ENCODE data around the gene FGGY. TPM values are rescaled to one million over a fixed set of nuclear protein-coding genes. Genes with fewer than 3 reads are reported as not detected.

Gene FGGY
- polyA plus RNA-seq, 4 donors, result 5.7 to 24.3 (median 20.8) TPM

DNA sequence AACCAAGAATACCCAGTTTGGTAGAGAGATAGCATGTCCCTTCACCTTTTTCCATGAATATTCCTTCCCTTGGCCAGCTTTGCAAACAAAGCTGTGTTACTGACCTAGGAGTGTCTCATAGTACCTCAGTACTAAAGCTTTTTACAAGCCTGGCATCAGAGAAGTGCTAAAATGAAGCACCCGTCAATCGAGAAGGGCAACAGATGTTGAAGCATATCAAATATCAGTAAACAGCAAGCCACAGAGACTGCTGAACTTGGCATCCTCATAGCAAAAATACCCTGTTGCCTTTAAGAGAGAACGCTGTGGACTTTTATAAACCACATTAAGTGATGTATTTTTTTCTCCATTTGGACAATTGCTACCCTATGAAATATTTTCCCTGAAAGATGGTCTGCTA lies 389.3 kb downstream of the FGGY start:
- DNase-seq (ENCODE audit: low read depth in 4 of 4, low spot score in 3 of 4), result no peak

DNA sequence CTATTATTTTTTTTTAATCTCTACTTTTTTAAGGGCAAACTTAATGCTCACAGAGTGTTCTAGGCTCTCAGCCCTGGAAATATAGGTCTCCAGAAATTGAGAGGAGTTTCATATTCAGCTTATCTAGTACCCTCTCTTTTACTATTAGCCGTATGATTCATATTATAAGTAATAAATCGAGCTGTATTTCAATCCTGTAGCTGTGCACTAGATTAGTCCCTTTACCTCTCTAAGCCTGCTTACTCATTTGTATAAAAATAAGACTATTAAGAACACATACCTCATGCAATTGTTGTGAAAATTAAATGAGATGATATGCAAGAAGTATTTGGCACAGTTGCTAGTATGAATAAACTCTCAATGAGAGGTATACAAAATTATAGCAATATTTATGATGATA lies 389.7 kb downstream of the FGGY start:
- no peak for DNase-seq (ENCODE audit: low read depth in 4 of 4, low spot score in 3 of 4)

DNA sequence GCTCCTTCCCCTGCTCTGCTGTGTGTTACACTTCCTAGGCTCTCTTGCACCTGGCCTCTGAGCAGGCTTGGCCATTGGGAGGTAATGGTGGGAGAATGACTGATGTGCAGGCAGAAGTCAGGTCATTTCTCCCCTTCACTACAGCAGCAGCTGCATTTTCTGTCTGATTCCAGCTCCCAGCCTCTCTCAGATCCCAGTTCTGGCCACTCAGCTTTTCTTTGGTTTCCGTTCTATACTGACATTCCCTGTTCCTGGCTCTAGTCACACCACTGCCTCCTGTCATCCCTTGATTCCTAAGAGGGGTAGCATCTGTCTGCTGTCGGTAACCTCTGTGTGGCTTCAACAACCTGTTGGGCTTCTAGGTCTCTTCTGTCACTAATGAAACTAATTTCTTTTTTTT lies 390.2 kb downstream of the FGGY start:
- no peak for DNase-seq (ENCODE audit: low read depth in 4 of 4, low spot score in 3 of 4)

DNA sequence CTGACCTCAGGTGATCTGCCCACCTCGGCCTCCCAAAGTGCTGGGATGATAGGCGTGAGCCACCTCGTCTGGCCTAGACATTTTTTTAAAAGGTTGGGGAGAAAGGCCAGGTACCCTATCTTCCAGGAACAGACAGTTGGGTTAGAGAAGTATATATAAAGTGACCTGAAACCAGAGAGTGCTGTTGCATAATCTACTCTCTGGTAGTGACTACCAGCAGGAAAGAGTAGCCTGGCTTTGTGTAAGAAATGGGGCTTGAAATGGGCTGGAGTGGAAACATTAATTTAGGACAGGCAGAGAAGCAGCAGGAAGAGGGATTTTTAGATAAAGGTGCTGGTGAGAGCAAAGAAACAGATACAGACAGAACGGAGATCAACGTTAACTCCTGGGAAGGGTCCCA lies 392.1 kb downstream of the FGGY start:
- DNase-seq (ENCODE audit: low read depth in 4 of 4, low spot score in 3 of 4), result no peak

DNA sequence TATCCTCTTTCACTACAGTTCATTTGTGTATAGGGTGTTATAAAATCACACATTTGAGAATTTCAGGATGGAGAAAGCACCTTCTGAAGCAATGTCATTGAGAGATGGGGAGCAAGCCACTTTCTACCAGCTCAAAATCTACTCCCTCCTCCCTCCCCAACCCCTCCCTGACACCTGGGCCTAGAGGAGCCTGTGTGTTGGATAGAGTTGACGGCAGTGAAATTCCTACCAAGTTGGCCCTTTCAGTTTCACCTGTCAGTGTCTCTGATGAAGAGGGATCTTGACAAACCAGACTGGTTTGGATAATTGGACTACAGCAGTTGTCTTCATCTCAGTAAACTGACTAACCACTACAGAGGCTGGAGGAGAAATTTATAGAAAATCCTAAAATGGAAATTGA lies 392.8 kb downstream of the FGGY start:
- DNase-seq (ENCODE audit: low read depth in 4 of 4, low spot score in 3 of 4), result no peak

DNA sequence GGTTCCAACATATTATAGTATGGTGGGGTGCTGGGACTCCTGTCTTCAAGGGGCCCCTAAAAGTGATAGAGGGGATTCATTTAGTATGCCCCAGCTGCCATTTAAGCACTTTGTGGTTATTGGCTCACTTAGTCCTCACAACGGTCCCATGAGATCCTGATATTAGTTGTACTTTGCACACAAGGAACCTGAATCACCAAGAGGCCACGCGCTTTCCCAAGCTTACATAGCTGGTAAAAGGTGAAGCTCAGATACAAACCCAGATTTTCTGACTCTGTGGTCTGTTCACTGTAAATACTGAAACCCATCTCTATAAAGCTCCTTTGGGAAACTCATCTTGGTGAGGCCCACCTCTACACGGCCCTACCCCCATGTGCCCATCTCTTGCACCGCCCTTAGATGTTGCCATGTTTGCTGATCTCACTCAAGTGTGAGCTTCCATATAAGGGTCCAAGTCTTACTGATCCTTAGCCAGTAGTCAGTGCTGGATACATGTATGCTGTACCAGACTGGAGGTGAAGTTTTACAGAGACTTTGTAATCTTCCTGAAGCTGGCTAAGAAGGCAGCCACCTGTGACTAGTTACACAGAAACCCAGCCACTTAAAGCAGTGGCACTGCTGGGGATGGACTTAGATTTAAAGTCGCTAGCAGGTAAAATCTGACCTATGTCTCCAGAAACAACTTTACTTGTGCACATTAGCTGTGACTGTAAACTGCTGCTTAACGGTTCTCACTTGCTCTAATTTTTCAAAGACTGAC lies 393.5 kb downstream of the FGGY start:
- no peak for DNase-seq (ENCODE audit: low read depth in 4 of 4, low spot score in 3 of 4)

DNA sequence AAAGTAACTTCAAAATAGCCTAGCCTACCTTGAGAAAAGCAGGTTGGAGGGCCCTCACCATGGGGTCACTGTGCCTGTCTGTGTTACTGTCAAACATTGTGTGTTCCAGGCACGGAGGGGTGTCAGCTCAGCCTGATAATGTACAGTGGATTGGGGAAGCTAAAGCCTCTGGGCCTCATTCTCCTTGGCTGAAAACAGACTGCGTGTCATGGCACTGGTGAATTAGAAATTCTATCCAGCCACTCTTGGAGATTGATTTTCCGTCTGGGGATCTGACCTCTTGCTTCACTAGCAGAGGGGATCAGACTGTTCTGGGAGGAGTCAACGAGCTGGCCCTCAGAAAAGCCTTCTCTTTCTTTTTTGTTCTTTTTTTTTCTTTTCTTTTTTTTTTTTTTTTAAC lies 394.4 kb downstream of the FGGY start:
- DNase-seq (ENCODE audit: low read depth in 4 of 4, low spot score in 3 of 4), result no peak

DNA sequence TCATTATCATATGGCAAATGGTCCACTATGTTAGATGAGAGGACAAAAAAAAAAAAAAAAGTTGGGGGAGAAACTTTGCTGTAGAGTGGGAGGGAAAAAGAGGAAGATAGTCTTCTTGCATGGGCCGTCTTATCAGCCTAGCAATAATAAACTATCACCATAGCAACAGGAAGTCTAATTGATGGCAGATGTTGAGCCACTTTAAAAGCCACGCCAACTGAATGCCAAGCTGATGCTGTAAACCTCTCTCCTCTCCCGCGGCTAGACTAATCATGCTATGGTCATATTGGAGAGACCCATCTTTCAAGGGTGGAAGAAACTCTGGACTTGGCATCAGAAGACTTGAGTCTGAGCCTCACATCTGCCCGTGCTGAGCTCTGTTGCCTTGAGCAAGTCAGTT lies 395.7 kb downstream of the FGGY start:
- DNase-seq (ENCODE audit: low read depth in 4 of 4, low spot score in 3 of 4), result no peak

DNA sequence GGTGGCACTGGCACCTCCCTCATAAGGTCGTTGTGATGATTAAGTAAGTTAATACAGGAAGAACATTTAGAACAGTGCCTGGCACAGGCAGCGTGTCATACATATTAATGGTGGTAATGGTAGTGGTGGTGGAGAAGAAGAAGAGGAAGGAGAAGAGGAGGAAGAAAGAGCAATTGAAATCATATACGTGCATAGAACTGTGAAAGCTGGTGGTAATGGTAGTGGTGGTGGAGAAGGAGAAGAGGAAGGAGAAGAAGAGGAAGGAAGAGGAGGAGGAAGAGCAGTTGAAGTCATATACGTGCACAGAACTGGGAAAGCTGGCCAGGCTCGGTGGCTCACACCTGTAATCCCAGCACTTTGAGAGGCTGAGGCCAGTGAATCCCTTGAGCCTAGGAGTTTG lies 396.5 kb downstream of the FGGY start:
- no peak for DNase-seq (ENCODE audit: low read depth in 4 of 4, low spot score in 3 of 4)

DNA sequence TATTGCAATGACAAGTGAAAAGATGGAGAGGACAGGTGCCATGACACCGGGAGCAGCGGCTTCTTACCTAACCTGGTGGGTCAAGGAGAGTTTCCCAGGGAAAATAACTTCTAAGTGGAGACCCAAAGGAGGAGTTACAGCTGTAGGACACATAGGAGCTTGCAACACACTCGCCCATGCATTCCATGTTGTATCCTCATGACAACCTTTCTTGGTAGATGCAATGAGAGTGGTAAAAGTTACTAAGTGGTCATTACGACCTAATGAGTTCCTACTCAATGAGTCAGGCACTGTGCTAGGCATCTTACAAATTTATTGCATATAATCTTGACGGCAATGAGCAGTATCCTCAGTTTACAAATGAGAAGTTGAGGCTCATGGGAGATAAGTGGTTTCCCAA lies 398.4 kb downstream of the FGGY start:
- DNase-seq (ENCODE audit: low read depth in 4 of 4, low spot score in 3 of 4), result no peak

DNA sequence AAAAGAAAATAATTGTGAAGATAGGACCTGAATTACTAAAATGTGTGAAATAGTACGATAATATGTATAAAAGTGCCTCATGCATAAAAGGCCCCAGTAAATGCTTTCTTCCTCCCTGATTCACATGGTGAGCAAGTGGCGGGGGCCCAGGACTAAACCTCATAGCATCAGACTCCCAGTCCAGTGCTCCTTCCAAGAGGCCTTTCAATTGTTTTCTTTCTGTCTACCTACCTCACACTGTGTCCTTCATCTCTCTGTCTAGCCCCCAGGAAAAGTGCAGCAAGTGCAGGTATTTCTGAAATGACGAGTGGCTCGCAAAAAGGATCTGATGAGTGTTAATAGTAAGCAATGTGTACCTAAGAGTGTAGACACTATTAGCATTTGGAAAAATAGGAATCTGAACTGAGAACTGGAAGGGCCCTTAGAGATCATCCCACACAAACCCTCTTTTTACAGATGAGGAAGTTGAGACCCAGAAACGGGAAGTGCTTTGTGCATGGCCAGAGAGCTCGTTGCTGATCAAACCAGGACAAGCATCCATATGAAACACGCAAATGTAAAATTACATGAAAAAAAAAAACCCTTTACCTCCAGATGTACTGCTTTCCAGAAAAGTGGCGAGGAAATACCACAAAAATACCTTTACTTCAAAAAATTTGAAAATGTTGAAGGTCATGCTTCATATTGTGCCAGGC lies 399.7 kb downstream of the FGGY start:
- no peak for DNase-seq (ENCODE audit: low read depth in 4 of 4, low spot score in 3 of 4)

DNA sequence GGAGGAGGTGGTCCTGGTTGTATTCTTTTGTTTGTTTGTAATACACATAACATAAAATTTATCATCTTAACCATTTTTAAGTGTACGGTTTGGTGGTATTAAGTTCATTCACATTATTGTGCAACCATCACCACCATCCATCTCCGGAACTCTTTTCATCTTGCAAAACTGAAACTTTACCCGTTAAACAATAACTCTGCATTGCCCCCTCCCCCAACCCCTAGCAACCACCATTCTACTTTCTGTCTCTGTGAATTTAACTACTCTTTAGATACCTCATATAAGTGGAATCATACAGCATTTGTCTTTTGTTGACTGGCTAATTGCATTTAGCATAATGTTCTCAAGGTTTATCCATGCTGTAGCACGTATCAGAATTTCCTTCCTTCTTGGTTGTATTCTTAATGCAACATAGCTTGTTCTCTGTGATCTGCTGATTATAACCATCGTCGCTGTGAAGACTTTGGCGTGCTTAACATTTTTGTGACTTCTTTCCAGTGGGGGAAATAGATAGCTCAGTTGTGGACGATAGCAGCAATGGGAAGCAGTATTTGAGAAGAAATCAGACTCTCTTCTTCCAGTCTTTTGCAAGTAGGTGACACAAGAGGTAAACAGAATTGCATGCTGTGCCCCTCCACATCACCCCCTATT lies 400.4 kb downstream of the FGGY start:
- DNase-seq (ENCODE audit: low read depth in 4 of 4, low spot score in 3 of 4), result no peak

DNA sequence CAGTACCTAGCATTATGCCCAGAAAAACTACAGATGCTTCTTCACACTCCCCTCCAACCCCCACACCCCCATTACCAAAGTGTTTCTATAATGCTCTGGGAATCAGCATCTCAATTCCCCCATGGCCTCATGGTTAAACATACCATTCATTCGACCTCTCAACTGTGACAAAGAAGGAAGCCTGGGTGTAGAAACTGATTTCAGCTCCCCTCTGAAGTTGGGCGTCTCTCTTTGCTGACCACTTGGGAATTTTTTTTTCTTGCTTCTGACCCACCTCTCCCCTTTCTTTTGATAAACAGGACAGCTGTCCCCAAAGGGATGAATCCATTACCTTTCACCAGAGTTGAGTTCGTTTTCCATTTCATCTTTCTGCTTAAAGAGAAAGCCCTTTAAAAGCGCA lies 401.5 kb downstream of the FGGY start:
- no peak for DNase-seq (ENCODE audit: low read depth in 4 of 4, low spot score in 3 of 4)

DNA sequence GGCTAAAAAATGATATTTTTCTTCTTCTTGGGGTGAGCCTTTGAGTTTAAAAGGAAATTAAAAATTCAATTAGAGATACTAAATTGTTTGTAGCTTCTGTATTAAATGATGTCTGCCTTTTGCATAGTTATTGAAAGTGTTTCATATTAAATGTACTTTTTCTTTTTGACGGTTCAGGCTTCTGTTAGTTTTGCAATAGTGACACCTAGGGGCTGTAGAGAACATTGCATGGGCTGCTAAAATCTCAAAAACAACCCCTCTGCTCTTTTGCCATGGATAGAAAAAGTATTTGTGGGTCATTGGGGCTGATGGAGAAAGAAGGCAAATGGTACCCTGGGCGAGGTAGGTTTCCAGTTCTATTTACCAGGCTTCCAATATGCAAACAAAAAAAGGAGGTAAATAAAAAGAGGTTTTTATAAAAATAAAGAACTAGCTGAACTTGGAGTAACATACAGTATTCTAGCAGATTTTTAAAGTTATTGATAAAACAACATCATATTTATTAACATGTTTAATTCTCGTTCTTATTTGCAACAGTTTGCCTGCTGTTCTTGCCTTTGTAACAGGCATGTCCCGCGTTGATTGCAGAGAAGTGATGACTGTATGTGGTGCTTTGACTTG lies 402.4 kb downstream of the FGGY start:
- DNase-seq (ENCODE audit: low read depth in 4 of 4, low spot score in 3 of 4), result no peak

DNA sequence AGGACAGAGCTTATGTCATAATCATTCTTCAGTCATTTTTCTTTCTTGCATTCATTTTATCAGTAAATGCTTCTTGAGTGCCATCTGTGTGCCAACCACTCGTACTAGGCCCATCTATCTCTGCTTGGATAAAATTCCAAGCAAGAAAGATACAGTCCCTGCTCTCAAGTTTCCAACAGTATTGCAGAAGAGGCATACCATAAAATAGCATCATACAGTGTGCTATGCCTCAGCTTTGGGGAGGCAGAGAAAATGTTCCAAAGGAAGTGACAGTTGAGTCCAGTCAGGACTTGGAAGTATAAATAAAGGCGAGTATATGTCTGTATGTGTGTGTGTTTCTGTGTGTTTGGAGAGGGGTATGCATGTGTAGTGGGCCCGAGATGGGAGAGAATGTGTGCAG lies 404.5 kb downstream of the FGGY start:
- DNase-seq (ENCODE audit: low read depth in 4 of 4, low spot score in 3 of 4), result no peak

DNA sequence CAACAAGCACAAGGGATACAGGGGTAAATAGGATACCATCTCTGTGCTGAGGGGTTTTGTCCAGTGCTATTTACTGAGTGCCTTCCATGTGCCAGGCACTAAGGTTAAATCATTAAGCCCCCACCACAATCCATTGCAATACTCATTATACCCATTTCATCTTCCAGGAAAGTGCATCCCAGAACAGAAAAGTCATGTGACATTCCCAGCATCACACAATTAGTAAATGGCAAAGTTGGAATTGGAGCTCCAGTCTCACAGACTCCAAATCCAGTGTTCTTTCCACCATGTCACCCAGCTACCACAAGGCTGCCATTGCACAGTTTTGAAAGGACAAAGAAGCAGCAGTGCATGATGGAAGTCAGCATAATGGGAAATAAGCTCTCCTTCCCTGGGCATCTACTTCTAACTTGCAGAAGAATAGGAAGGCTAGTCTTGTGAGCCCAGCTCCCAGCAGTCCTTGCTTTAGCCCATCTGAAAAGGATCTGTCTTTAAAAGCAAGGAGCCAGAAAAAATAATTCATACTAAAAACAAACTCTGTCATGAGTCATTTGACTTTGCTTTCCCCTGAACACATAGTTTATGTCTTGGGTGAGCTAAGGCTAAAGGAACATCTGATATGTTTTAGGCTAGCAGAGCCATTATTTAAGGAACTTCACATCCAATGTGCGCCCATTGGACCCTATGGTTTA lies 406.5 kb downstream of the FGGY start:
- no peak for DNase-seq (ENCODE audit: low read depth in 4 of 4, low spot score in 3 of 4)

DNA sequence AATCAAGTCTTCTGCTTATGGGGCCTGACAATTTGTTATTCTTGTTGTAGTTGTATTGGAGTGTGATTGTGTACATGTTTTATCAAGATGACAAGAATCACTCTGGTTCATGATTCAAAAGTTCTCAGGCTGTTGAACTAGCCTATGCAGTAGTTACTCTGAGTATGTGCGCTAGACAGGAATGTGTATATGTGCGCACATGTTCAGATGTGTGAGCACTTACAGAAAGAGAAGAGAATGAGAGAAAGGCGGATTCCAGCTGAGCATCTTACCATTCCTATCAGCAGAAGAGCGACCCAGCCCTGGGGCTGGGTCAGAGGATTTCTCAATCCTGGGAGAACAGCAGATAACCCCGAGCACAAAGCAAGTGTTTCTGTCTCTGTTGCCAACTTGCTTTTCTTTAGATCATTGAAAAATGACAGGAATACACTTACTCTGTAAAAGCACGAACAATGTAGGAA lies 407.1 kb downstream of the FGGY start:
- no peak for DNase-seq (ENCODE audit: low read depth in 4 of 4, low spot score in 3 of 4)

DNA sequence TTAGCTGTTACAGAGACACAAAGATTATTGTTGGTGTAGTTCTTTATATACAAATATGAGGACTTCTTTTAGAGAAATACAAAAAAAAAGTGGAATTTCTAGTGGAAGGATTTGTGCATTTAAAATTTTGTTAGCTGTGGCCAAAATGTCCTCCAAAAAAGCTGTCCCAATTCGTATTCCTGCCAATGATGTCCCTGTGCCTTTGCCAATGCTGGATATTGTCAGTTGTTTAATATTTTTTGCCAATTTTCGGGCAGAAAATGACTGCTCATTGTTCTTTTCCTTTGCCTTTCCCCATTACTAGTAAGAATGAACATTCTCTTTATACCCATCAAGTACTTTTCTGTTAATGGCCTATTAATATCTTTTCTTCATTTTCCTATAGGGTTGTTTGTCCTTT lies 407.8 kb downstream of the FGGY start:
- no peak for DNase-seq (ENCODE audit: low read depth in 4 of 4, low spot score in 3 of 4)

DNA sequence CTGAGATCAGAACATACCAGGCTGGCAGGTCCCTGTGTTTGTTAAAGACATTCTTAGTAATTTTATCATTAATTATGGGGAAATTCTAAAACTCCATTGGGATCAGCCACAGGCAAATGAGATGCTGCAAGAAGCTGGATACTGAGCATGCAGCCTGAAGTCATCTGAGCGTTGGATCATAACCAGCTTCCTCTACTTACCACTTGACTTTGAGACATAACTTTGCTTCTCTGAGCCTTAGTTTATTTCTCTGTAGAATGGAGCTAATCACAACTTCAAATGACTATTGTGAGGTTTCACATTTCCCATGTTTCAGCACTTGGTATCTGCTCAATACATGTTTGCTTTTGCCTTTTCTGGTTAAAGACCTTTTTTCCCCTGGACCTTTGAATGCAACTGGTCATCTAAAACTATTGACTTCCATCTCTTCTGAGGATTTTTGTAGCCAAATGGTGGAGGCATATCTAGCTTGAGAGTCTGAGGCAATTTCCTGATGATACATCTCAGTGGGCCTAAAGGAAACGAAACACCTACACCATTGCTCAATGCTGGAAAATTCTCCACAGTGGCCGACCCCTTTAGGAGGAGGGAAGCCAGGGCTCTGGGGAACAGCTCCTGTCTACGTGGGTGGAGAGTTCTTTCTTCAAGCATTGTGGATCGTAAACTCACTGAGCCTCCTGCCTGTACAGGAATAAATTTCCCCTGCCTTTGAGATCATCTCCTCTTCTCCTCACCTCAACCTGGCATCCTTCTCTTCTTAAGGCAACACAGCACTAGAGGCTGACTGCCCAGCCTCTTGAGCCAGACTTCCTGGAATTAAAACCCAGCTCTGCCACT lies 408.8 kb downstream of the FGGY start:
- no peak for DNase-seq (ENCODE audit: low read depth in 4 of 4, low spot score in 3 of 4)

DNA sequence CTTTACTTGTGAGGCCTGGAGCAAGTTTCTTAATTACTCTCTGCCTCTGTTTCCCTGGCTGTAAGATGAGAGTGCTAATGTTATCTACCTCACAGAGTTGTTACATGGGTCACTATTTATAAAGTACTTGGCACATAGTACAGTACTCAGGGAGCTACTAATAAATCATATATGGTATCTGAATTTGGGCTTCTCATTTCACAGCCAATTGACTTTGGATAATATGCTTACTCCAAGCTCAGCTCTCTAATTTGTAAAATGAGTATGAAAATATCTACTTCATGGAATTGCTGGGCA lies 409.4 kb downstream of the FGGY start:
- DNase-seq (ENCODE audit: low read depth in 4 of 4, low spot score in 3 of 4), result no peak
